ENCODE data around the gene FBLN1. TPM values are rescaled to one million over a fixed set of nuclear protein-coding genes. Genes with fewer than 3 reads are reported as not detected.

Gene FBLN1
- total and polyA plus RNA-seq, 2 of the 8 experiments (the other 6 are each of a cell fraction or from before 2014, with no cell fraction given) = 159 to 168 TPM

DNA sequence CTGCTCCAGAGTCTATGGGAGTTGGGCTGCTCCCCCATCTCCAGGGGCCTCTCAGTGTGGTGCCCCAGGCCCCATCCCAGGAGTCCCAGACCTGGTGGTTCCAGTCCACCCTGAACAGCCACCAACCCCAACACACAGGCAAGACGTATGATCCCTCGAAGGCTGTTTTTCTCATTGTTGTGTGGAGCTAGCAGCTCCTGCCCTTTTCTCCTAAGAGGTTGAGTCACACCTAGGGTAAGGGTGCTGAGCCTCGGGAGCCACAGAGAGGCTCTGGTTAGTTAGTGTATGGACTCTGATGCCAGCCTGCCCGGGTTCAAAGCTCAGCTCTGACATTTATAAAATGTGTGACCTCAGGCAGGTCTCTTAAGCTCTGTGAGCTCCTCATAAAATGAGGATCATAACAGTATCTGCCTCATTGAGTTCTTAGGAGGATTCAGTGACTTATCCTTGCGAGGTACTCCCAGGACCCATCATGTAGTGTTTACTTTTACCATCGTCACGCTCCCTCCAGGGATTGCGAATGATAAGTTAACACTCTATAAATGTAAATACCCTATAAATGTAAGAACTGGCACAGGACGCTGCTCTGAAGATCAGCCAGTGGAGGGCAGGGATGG lies 47.2 kb downstream of the FBLN1 start:
- ChIA-PET CTCF (ENCODE audit: partially characterized antibody) (interaction anchor here (0.7 to 2.3 kb wide), 12 partner anchors 9 to 283 kb away, joined by 3 to 12 read pairs (median 4); no protein-coding TSS in a partner anchor), POLR2A (ENCODE audit: partially characterized antibody) (interaction anchor here (0.7 kb wide), 1 partner anchor 10 kb away, joined by 4 read pairs; no protein-coding TSS in a partner anchor)
- H4K20me1 ChIP-seq (replicated peaks in 1 of 2; ENCODE audit: control insufficient read depth in 1 of 2, insufficient read depth in 2 of 2, low read length in 2 of 2) = peaks cover 3 to 6% of the 10 kb centered on the region in 2 experiments
- WGBS, 2 experiments (ENCODE audit: extremely low coverage in 1 of 2, insufficient coverage in 1 of 2, insufficient read length in 1 of 2, insufficient replicate concordance in 2 of 2, low coverage in 1 of 2, low lambda C conversion rate in 2 of 2, missing lambda C conversion rate in 1 of 2) = 88% methylated on average over 9 of the region's 9 CpGs; no CpG with 5 or more reads in 1 of the 2 experiments
- TF ChIP-seq EP300 (IDR thresholded peaks at IDR 0.05; ENCODE audit: borderline replicate concordance in 1 of 2, low read depth in 2 of 2, low read length in 2 of 2) (no peak), POU5F1 (IDR thresholded peaks at IDR 0.05; ENCODE audit: low read depth, low read length) (no peak), EZH2 (IDR thresholded peaks at IDR 0.05; ENCODE audit: low read depth, low read length, severe bottlenecking) (no peak), CTBP2 (IDR thresholded peaks at IDR 0.05; ENCODE audit: borderline replicate concordance, insufficient read depth, insufficient read length, low read length) (no peak), SRF (IDR thresholded peaks at IDR 0.05; ENCODE audit: low read depth, low read length) (no peak)
- no peak overlapping the region for H3K14ac ChIP-seq (ENCODE audit: insufficient read length)
- H3K4me3 ChIP-seq (ENCODE audit: extremely low read depth in 1 of 4, insufficient read depth in 2 of 4, low read depth in 3 of 4, low read length in 4 of 4) = no peak overlapping the region
- H2BK5ac ChIP-seq (ENCODE audit: low read depth, low read length) = no peak overlapping the region
- H3K4me1 ChIP-seq (replicated peaks in 1 of 4; ENCODE audit: control insufficient read depth in 3 of 4, insufficient read depth in 4 of 4, low read length in 3 of 4) = no peaks in the 10 kb centered on the region
- H4K91ac ChIP-seq (replicated peaks; ENCODE audit: insufficient read length, low read length) = no peak overlapping the region
- H3K79me2 ChIP-seq (ENCODE audit: control insufficient read depth in 1 of 2, insufficient read depth in 2 of 2, low read length in 2 of 2) = no peaks in the 10 kb centered on the region
- no peak for DNase-seq (ENCODE audit: low read depth in 1 of 2, low spot score in 2 of 2)
- H4K5ac ChIP-seq (ENCODE audit: insufficient read length, low read depth, low read length) = no peak overlapping the region
- H2BK20ac ChIP-seq (ENCODE audit: low read length) = no peak overlapping the region
- peaks cover 14 to 48% (median 40%) of the 10 kb centered on the region in 4 experiments; a peak in 6 of 8 replicates for H3K36me3 ChIP-seq (ENCODE audit: control insufficient read depth in 2 of 4, insufficient read depth in 4 of 4, low read length in 3 of 4)
- no peak overlapping the region for H2BK120ac ChIP-seq (replicated peaks; ENCODE audit: low read depth, low read length)
- H2BK12ac ChIP-seq (ENCODE audit: low read depth, low read length) = no peak overlapping the region
- no peak overlapping the region for H2AFZ ChIP-seq (ENCODE audit: low read length)
- no peak overlapping the region for H3K18ac ChIP-seq (ENCODE audit: extremely low read depth, low read length)
- no peak for FAIRE-seq
- no peaks in the 10 kb centered on the region for H3K27me3 ChIP-seq (replicated peaks in 1 of 4; ENCODE audit: control insufficient read depth in 3 of 4, extremely low read depth in 1 of 4, insufficient read depth in 3 of 4, low read length in 3 of 4)
- H3K23ac ChIP-seq (ENCODE audit: insufficient read length) = no peak overlapping the region
- no peak overlapping the region for H3K4me2 ChIP-seq (ENCODE audit: insufficient read depth in 1 of 2, low read depth in 2 of 2, low read length in 2 of 2)
- H4K8ac ChIP-seq (ENCODE audit: extremely low read depth, insufficient read depth, low read length) = no peak overlapping the region
- no peak overlapping the region for H3K4ac ChIP-seq (replicated peaks; ENCODE audit: insufficient read length, low read depth, low read length)
- no peak overlapping the region for H3K9ac ChIP-seq (replicated peaks in 1 of 4; ENCODE audit: extremely low read depth in 1 of 4, low read depth in 3 of 4, low read length in 3 of 4)
- H3K9me3 ChIP-seq (ENCODE audit: insufficient read depth in 2 of 2, low read depth in 1 of 2, low read length in 1 of 2) = no peaks in the 10 kb centered on the region
- H2BK15ac ChIP-seq (ENCODE audit: low read length) = no peak overlapping the region
- no peak overlapping the region for H2AK5ac ChIP-seq (ENCODE audit: low read depth, low read length)
- no peak overlapping the region for H3K27ac ChIP-seq (ENCODE audit: low read depth, low read length)
- H3K79me1 ChIP-seq (ENCODE audit: low read depth, low read length) = no peaks in the 10 kb centered on the region
- no peak overlapping the region for H3K56ac ChIP-seq (replicated peaks; ENCODE audit: insufficient read length, low read depth, low read length)
- H3K23me2 ChIP-seq (ENCODE audit: low read depth, low read length) = no peaks in the 10 kb centered on the region

Measured in H1 (cell line).